HG02763 (cell line): Measurements from ENCODE around the gene CHAT.
A peak's percentile ranks its signal among the peaks of the same experiment; 100 is the strongest.

Source experiments
- ATAC-seq: cut with Tn5 transposase; IDR thresholded peaks from one replicate; pipeline ENCODE4 v1.9.1; 2021; ENCODE audit warnings: mild to moderate bottlenecking, moderate library complexity; ENCODE audit not compliant: unreplicated experiment

CHAT gene

DNA sequence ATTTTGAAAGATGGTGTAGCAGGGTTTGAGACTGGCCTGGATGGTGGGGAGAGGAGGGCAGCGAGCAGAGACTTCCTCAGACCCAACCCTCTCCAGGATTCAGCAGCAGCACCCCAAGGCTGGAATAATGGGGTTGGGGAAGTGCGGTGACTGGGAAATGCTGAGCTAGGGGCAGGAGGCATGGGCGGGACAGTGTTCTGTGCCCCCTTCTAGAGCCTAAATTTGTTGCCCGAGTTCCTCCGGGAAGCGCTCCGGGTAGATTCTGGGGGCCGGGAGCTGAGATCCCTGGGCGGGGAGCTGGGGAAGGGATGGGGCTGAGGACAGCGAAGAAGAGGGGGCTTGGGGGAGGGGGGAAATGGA is at the start of gene CHAT:
Gene CHAT, plus strand, starts transcription at position 156 of the 360 bp plus-strand sequence. Its CDS starts 153 bp downstream, at position 309.
- no peak for ATAC-seq

DNA sequence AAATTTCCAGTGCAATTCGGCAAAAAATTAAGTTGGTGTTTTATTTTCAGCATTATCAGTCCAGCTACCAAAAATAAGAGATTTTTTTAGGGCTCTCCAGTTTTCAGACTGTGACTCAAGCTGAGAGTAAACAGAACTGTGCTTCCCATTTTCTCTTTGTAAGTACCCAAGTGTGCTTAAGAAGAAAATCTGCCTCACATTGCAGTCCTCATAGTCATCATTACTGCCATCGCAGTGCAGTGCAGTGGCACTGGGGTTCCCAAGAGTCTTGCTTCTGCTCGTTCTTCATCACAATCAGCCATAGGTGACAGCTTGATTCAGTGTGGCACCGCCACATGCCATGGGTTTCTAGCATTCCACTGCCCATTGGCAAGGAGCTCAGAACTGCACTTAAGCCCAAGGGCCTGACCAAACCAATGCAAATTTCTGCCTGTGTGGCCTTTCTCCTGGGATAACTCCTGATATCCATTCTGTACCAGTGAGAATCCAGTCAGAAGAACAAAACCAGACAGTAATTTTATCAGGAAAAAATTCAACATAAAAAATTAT is 49.3 kb upstream of the CHAT start:
- no peak for ATAC-seq

DNA sequence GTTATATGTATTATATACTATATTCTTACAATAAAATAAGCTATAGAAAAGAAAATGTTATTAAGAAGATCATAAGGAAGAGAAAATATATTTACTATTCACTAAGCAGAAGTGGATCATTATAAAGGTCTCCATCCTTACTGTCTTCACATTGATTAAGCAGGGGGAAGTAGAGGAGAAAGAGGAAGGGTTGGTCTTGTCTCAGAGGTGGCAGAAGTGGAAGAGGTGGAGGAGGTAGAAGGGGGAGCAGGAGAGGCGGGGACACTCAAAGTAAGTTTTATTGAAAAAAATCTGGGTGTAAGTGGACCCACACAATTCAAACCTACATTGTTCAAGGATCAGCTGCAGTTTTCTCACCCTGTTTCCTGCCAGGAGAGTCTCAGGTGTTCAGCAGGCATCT is 46.0 kb upstream of the CHAT start:
- ATAC-seq = no peak

DNA sequence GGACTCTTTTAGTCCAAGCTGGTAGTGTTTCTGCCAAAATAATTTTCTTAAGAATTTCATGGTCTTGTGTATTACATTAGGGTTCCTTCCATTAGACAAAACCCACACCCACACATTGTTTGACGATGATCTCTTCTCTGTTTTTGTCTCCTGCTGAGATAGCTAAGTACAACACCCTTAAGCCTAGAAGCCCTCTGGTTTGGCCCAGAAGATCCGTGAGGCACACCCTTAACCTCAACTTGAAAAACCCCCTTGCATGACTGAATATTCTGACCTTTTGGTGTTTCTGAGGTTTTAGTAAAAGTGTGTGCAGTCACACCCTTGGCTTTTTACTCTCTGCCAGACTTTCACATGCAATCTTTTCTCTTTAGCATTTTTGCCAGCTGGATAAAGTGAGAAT is 45.6 kb upstream of the CHAT start:
- ATAC-seq = no peak

DNA sequence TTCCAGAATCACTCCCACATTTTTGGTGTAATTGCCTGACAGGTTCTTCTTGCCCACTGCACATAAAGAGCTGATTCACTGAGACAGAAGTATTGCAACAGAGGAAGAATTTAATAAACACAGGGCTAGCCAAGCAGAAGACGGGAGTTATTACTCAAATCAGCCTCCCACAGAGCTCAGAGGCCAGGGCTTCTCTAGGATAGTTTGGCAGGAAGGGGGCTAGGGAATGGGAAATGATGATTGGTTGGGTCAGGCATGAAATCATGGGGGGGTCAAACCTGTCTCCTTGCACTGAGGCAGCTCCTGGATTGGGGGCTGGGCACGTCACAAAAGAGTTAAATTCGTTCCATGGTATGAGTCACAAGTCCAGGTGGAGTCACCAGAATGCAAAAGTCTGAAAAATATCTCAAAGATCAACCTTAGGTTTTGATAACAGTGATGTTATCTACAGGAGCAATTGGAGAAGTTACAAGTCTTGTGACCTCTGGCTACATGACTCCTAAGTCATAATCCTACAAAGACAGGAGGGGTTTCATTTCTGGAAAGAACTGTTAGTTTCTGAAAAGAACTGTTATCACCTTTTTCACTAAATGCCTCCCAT is 44.7 kb upstream of the CHAT start:
- no peak for ATAC-seq

DNA sequence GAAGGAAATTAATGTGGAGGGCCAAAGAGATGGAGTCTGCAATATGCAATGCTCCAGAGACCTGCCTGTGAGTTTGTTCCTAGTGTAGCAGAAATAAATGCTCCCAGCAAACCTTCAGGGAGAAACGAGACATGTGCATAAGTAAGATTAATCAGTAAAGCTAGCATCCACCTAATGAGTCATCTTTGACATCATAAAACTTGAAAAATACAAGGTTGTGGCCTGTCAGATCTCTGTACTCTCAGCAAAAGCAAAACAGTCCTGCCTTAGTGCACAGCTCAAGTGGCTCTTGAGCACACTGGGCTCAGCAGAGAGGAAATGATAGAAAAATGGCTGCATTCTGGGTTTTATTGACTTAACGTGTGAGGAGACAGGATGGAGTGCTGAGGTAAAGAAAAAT is 42.4 kb upstream of the CHAT start:
- no peak for ATAC-seq

DNA sequence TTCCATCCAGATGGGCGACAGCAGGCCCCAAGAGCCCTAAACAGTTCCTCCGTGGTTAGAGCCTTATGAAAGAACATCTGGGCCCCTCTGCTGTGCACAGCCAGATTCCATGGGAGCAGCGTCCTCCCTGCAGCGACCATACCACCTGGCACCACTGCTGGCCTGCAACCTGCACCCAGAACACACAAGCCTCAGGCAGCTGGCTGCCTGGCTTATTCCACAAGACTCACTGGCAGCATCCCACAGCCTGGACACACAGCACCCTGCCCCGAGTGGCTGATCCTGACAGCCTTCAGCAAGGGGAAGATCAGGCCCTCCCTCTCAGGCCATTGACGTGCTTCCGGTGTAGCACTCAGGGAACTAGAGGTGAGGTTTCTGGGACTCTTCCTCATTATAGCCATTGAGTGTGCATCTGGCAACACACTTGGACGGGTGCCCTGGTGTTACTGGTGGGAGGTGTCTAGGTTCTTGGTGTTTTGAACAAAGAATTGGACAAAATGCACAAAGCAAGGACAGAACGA is 41.2 kb upstream of the CHAT start:
- no peak for ATAC-seq

DNA sequence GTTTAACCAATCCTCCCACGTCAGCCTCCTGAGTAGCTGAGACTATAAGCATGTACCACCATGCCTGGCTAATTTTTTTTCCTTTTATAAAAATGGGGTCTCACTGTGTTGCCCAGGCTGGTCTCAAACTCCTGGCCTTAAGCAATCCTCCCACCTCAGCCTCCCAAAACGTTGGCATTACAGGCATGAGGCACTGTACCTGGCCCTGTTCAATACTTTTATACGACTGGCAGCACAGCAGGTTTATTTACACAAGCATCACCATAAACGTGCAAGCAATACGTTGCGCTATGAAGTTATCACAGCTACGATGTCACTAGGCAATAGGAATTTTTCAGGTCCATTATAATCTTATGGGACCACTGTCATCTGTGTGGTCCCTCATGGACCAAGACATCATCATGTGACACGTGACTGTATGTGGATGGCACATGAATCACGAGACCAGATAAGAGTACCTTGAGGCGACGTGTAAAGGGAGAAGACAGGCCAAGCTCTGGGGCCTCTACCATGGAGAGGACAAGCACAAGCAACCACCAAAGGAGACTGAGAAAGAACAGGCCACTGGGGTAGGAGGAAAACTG is 38.3 kb upstream of the CHAT start:
- ATAC-seq = no peak

DNA sequence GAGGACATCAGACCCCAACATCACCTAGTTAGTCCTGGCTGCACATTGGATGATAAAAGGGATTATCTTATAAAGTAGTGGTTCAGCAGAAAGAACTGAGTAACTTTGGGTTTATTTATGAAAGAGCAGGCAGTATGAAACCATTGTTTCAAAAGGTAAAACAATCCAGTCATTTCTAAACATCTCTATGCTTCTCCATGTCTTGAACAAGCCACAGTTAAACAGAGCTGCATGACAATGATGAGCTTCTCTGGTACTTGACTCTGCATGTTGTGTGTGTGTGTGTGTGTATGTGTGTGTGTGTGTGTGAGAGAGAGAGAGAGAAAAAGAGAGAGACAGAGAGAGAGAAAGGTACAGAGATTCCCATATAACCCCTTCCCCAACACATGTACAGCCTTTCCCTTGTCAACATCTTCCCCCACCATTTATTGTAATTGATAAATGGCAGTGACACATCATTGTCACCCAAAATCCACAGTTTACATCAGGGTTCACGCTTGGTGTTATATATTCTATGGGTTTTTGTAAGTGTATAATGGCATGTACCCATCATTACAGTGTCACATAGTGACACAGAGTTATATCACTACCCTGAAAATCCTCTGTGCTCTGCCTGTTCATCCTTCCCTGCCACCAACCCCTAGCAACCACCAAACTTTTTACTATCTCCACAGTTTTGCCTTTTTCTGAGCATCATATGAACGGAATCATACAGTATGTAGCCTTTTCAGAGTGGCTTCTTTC is 36.5 kb upstream of the CHAT start:
- ATAC-seq = no peak

DNA sequence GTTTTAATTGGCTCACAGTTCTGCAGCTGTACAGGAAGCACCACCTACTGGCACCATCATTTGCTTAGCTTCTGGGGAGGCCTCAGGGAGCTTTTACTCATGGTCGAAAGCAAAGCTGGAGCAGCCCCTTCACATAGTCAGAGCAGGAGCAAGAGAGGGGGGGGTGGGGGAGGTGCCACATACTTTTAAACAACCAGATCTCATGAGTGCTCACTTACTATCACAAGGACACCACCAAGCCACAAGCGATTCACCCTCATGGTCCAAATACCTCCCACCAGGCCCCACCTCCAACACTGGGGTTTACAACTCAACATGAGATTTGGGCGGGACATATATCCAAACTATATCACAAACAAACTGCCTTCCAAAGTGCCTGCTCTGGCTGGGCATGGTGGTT is 35.4 kb upstream of the CHAT start:
- ATAC-seq = no peak

DNA sequence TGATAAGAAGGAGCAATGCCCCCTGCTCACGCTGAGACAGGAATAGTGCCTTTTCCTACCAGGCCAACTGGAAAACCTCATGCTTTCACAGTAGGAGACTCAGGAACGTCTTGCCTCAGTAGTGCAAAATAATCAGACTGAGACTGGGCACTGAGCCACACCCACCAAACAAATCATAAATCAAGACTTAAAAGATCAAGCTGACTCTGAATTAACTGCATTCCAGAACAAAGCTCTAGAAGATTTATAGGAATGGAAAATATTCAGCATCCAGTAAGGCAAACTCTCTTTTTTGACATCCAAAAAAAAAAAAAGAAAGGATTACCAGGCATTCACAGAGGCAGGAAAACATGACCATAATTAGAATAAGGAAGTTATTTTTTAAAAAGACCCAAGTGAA is 34.2 kb upstream of the CHAT start:
- no peak for ATAC-seq

DNA sequence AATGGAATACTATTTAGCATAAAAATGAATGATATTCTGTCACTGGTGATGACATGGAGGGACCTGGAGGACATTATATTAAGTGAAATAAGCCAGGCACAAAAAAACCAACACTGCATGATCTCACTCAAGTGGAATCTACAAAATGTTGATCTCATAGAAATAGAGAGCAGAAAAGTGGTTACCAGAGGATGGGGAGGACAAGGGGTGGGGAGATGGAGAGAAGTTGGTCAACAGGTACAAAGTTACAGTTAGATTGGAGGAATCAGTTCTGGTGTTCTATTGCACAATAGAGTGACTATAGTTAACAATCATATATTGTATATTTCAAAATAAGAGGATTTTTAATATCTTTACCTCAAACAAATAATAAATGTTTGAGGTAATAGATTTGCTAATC is 28.4 kb upstream of the CHAT start:
- ATAC-seq = no peak

DNA sequence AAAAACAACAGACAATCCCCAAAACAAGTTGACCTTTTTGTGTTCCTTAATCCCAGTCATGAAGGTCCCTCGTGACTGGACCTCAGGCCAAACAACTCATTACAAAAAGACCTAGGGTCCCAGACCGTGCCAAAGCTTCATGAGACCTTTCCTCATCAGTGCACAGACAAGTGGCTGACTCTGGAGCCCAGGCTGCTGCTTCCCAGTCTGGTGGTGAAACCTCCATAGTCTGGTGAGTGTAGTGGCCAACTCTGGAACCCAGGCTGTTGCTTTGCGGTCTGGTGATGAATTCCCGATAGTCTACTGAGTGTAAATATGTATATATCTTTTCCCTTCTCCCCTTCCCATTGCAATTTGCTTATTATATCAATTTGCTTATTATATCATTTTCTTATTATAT is 25.9 kb upstream of the CHAT start:
- ATAC-seq = no peak

DNA sequence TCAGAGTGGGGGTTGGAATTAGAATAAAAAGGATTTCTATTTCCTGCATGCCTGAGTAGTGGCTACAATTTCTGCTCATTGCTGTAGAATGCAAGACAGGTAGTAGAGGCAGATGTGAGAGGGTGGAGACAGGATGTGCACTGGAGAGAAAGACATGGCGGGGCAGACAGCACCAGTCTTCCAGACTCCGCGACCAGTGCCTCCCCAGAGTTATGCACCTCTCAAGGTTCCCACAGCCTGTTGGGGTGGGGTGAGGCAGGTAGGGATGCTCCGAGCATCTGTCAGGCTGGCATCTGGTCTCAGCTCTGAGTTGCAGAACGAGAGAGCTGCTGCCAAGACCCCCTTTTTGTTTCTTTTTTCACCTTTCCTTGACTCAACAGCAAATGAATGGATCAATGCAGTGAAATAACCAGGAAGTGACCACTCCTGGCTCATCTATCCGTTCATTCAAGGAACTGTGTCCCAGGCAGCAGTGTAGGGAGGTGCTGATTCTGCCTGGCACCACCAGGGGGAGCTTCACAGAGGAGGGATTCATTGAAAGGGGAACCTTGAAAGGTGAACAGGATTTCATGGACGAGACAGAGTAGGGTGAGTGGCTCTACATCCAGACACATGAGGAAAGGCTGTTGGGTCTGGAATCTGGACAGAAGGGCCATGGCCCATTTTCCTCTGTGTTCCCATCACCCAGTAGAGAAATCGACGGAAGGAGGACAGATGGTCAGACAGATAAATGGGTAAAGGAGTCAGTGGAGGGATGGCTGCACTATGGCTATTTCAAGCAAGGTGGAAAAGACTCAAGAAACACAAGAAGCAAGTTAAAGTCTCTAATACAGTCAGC is 20.9 kb upstream of the CHAT start:
- peak; percentile 68 for ATAC-seq

DNA sequence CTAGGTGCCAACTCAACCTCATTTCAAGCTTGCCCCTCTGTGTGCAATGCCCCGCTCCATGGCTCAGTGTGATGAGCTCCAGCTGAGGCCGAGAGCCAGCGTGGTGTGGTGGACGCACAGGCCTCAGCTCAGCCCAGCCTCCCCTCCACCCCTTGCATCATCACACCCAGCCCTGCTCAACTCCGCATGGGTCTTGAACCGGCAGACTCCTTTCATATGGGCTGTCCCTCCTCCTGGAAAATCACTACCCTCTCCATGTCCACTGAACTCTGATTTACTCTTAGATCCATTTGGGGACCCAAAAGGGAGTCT is 20.3 kb upstream of the CHAT start:
- ATAC-seq = no peak

DNA sequence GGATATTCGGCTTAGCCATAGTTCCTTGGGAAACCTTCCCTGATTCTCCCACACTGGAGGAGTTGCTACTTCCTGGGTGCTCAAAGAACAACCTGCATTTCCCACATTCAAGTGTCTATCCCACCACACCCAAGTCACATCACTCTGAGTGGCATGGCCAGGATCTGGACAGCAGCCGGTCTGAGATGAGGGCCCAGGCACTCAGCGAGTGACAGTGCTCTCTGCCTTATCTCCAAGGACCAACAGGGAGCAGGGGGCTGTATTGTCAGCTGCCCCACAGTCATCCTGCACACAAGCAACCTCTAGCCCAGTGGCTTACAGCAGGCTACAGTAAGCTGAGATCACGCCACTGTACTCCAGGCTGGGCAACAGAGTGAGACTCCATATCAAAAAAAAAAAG is 19.8 kb upstream of the CHAT start:
- no peak for ATAC-seq

DNA sequence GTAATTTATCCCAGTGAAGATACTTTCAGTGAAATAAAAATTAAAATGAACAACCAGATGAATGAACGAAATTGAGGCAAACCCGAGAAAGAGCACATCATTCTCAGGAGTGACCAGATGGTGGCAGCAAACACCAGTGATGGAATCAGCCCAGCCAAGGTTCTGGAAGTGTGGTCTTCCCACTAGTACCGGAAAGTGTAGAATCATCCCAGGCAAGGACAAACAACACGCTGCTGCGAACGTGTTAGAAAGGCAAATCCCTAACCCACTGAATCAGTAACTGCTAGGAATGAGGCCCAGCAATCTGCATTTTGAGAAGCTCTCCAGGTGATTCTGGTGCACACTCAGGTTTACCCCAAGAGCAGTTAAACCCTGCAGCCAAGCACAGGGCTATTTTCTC is 19.2 kb upstream of the CHAT start:
- no peak for ATAC-seq

DNA sequence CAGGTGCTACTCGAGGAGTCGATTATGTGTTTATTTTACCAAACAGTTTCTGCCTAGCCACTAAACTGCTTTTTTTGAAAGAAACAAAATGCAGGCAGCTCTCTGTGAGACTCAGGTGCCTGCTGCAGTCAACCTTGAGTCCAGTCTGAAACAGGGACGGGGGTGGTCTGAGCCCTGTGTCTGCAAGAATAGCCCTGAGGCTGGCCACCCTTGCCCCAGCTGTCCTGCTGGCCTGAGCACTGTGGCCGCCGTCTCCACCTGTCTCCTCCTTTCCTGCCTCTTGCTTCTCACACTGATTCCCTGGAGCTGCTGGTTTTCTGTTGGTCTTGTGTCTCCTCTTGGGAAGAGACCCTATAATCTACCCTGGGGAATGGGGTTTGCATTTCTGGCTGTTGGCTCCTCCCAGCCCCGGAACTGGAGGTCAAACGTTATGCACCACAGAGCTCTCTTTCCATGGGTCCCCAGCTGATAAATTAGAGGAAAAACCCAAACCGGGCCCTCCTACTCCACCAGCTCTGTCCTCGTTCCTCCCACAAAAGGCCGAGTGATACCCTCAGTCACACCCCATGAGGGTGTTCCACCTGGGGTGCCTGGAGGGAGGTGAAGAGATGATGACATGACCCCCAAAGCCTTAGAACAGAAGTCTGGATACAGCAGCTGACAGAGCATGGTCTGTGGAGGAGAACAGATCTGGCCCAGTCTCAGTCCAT is 18.7 kb upstream of the CHAT start:
- ATAC-seq = no peak

DNA sequence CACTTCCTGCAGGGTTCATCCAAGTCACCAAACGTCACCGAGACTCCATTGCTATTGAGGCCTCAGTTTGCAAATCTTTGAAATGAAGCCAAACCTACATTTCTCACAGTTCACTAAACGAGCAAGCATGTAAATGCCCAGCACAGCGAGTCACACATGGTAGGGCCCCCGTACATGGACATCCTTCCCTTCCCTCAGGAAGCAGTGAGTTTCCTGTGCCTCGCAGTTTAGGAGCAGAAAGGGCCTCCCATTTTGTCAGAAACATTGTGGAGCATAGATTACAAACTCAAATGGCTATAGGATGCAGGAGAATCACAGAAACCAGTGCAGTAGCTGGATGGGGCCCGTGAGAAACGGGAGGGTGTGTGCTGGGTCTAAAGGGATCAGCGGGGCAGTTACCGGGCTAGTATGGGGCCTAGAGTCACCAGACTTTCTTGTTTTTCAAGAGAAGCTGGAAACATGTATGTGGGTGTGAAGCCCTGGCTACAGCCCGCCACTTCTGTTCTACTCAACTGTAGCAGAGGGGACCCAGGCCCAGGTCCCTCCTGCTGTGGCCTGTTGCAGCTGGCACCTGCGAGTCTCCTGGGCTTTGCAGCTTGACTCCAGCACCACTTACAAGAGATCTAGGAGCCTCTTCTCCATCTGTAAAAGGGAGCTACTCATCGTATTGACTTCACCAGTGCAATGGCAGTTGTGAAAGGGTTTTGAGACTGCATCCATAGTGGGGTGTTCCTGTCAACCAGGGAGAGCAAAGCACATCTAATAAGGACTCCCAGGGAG is 17.9 kb upstream of the CHAT start:
- ATAC-seq = no peak

DNA sequence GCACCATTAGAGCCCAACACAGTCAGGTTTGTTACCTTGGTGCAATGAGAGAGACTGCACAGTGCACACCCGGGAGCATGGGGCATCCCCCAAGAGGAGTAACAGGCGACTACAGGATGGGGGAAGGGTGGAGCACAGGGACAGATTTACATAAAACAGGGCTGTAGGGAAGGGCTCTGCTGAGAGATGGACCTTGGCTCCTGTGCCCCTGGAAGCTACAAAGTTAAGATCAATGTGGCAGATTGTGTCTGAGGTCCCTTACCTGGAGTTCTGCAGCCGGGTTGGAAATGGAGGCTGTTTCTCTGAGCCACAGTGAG is 17.4 kb upstream of the CHAT start:
- ATAC-seq = no peak
